Kidney (tissue), 14 donors: ENCODE data around the gene BAMBI. TPM values are rescaled to one million over a fixed set of nuclear protein-coding genes. Genes with fewer than 3 reads are reported as not detected.
A peak's percentile ranks its signal among the peaks of the same experiment; 100 is the strongest.

ENCODE experiments used
- DNase-seq, 5 donors: peaks; one replicate each; pipeline ENCODE4 v3.0.0-alpha.2; 2013 to 2020
- FAIRE-seq: peaks from 2 replicates; lab custom pipeline; 2012; peaks lifted over from hg19 to GRCh38; lab: Jason Lieb, UNC
- H3K27ac ChIP-seq, 2 donors: one replicate each; pipeline ENCODE4 v1.7.0; 2013; ENCODE audit warnings: low read depth in 2 of 2, low read length in 2 of 2, inconsistent platforms in 1 of 2
- H3K27me3 ChIP-seq: one replicate; pipeline ENCODE4 v1.7.1; 2013; ENCODE audit warnings: low read length, inconsistent platforms; ENCODE audit not compliant: control insufficient read depth, insufficient read depth
- H3K36me3 ChIP-seq, 3 donors: one replicate each; pipeline versions ENCODE4 v1.7.0 to v1.7.1; 2013; ENCODE audit warnings: low read length in 3 of 3, control low read depth in 1 of 3, inconsistent platforms in 1 of 3; ENCODE audit not compliant: insufficient read depth in 3 of 3, control insufficient read depth in 2 of 3
- H3K4me1 ChIP-seq, 3 donors: one replicate each; pipeline versions ENCODE4 v1.7.0 to v1.7.1; 2013; ENCODE audit warnings: low read length in 3 of 3, inconsistent platforms in 1 of 3, low read depth in 1 of 3; ENCODE audit not compliant: control insufficient read depth in 2 of 3, insufficient read depth in 2 of 3
- H3K4me3 ChIP-seq, 3 donors: one replicate each; pipeline versions ENCODE4 v1.7.0 to v1.8.1; 2013; ENCODE audit warnings: low read length in 3 of 3, control low read depth in 1 of 3, inconsistent platforms in 1 of 3
- H3K9ac ChIP-seq, 3 donors: one replicate each; pipeline versions ENCODE4 v1.7.0 to v1.7.1; 2013; ENCODE audit warnings: low read length in 3 of 3, control low read depth in 1 of 3, inconsistent platforms in 1 of 3
- H3K9me3 ChIP-seq, 3 donors: one replicate each; pipeline versions ENCODE4 v1.7.0 to v1.7.1; 2013; ENCODE audit warnings: low read length in 3 of 3, control low read depth in 1 of 3, inconsistent platforms in 1 of 3; ENCODE audit not compliant: control insufficient read depth in 2 of 3, insufficient read depth in 1 of 3
- CTCF ChIP-seq: IDR thresholded peaks from 3 replicates; pipeline ENCODE4 v1.5.1; 2012; ENCODE audit warnings: mild to moderate bottlenecking, moderate library complexity, borderline replicate concordance; ENCODE audit not compliant: insufficient read depth; ENCODE audit errors: extremely low read depth
- intact Hi-C: fragments of 100-400 bp; cut with DNase I; formaldehyde crosslinking; loops from one replicate; pipeline ENCODE4 v1.11.1; 2022
- polyA plus RNA-seq: library from polyadenylated mRNA; stranded (reverse); fragments of 350-450 nt; fragmentation: Illumina TruSeq; extraction: RNeasy Lipid Tissue Mini Kit (QIAGEN cat#74804); gene quantifications from one replicate; pipeline ENCODE4 v1.2.3, GENCODE V29; 2014; ENCODE audit warnings: low read depth, low replicate concordance; ENCODE audit not compliant: insufficient read depth
- total RNA-seq: library from RNA; stranded (reverse); fragmentation: NEBNext Ultra II Directional; extraction: Animal tissue kit (Norgen Biotek cat#: 25700); gene quantifications from one replicate; pipeline ENCODE4 v1.2.1, GENCODE V29; 2021
- donor health status: control.
- donor health status: control.
- donor health status: control.
- donor health status: control.
- donor health status: control.
- donor health status: DM: yes; HTN: yes; CAD: no.
- donor health status: Normal renal cell carcinoma (clear cell type).

BAMBI gene
- total and polyA plus RNA-seq, 2 donors from 2014 or later, result 19.5 to 21.1 TPM

- H3K9ac ChIP-seq, result no peak overlapping the region
- DNase-seq (no peak), FAIRE-seq (no peak)
These were observed 9.7 kb downstream of the BAMBI start for GRCh38 chr10:28686835-28687682.

GRCh38 chr10:28687683-28688001 lies 10.3 kb downstream of the BAMBI start:
- Histone ChIP-seq H3K9ac (no peak overlapping the region), H3K4me1 (peaks cover 0 to 10% (median 2%) of the 10 kb centered on the region in 3 donors), H3K36me3 (peaks cover 0 to 6% (median 0%) of the 10 kb centered on the region in 3 donors), H3K9me3 (no peaks in the 10 kb centered on the region), H3K4me3 (no peak overlapping the region), H3K27me3 (no peaks in the 10 kb centered on the region), H3K27ac (no peak overlapping the region)
- intact Hi-C loops, result no loop called here
- TF ChIP-seq CTCF, result no peak
- DNase-seq (peak in 1 of 5 donors; percentile 3), FAIRE-seq (no peak)

More at GRCh38 chr10:28686835-28687682, 9.7 kb downstream of the BAMBI start:
- H3K27ac ChIP-seq, result no peak overlapping the region
- TF ChIP-seq CTCF, result no peak
- H3K4me1 ChIP-seq, result peaks cover 0 to 10% (median 4%) of the 10 kb centered on the region in 3 donors
- peaks cover 0 to 6% (median 2%) of the 10 kb centered on the region in 3 donors for H3K36me3 ChIP-seq
- no peak overlapping the region for H3K4me3 ChIP-seq
- intact Hi-C loops, result no loop called here
- H3K9me3 ChIP-seq, result no peaks in the 10 kb centered on the region
- H3K27me3 ChIP-seq, result no peaks in the 10 kb centered on the region

- intact Hi-C loops, result no loop called here
- TF ChIP-seq CTCF, result no peak
- H3K9ac ChIP-seq, result no peak overlapping the region
- H3K4me1 ChIP-seq, result peaks cover 0 to 10% (median 2%) of the 10 kb centered on the region in 3 donors
- no peaks in the 10 kb centered on the region for H3K27me3 ChIP-seq
- FAIRE-seq (no peak), DNase-seq (no peak)
- no peak overlapping the region for H3K27ac ChIP-seq
- H3K36me3 ChIP-seq, result no peaks in the 10 kb centered on the region
- H3K9me3 ChIP-seq, result no peaks in the 10 kb centered on the region
- H3K4me3 ChIP-seq, result no peak overlapping the region
These were observed 13.2 kb downstream of the BAMBI start for GRCh38 chr10:28690545-28690944.
